CD4-positive, alpha-beta T cell treated with Interferon alpha-2 for 1 hour (primary cell): ENCODE results near the gene SLC4A3.

ENCODE experiments used
- DNase-seq, 2 donors: peaks; one replicate each; pipeline ENCODE4 v3.0.0-alpha.2; 2020 to 2022

SLC4A3 gene

GRCh38 chr2:219612577-219613286 lies 14.7 kb upstream of the SLC4A3 start:
- DNase-seq: peak; percentile 25 to 34

- no peak for DNase-seq
Measured at GRCh38 chr2:219613461-219614070, 13.9 kb upstream of the SLC4A3 start.

GRCh38 chr2:219614076-219614860 lies 13.2 kb upstream of the SLC4A3 start:
- no peak for DNase-seq

GRCh38 chr2:219615036-219615435 lies 12.4 kb upstream of the SLC4A3 start:
- no peak for DNase-seq

- DNase-seq: no peak
Measured at GRCh38 chr2:219615894-219616293, 11.5 kb upstream of the SLC4A3 start.

GRCh38 chr2:219616550-219616949 lies 10.9 kb upstream of the SLC4A3 start:
- DNase-seq: no peak

GRCh38 chr2:219618733-219619122 lies 8.7 kb upstream of the SLC4A3 start:
- DNase-seq: no peak

- DNase-seq: no peak
Measured at GRCh38 chr2:219619235-219619634, 8.2 kb upstream of the SLC4A3 start.

GRCh38 chr2:219620546-219620945 lies 6.9 kb upstream of the SLC4A3 start:
- DNase-seq: no peak

- no peak for DNase-seq
Measured at GRCh38 chr2:219621935-219622334, 5.5 kb upstream of the SLC4A3 start.

GRCh38 chr2:219622472-219622871 lies 5.0 kb upstream of the SLC4A3 start:
- DNase-seq: no peak

- DNase-seq: no peak
Measured at GRCh38 chr2:219624565-219624964, 2.9 kb upstream of the SLC4A3 start.

- no peak for DNase-seq
Measured at GRCh38 chr2:219625179-219625578, 2.3 kb upstream of the SLC4A3 start.

- DNase-seq: no peak
Measured at GRCh38 chr2:219626540-219626939, 890 bp upstream of the SLC4A3 start.

- DNase-seq: no peak
Measured at GRCh38 chr2:219628235-219628985, 980 bp downstream of the SLC4A3 start.

- no peak for DNase-seq
Measured at GRCh38 chr2:219628986-219629901, 1.8 kb downstream of the SLC4A3 start.

- DNase-seq: no peak
Measured at GRCh38 chr2:219629976-219630695, 2.7 kb downstream of the SLC4A3 start.

GRCh38 chr2:219630770-219631405 lies 3.5 kb downstream of the SLC4A3 start:
- DNase-seq: no peak

- no peak for DNase-seq
Measured at GRCh38 chr2:219631406-219631891, 4.0 kb downstream of the SLC4A3 start.

- DNase-seq: no peak
Measured at GRCh38 chr2:219631904-219632759, 4.7 kb downstream of the SLC4A3 start.
